Measurements from ENCODE around the gene ABCC6. TPM values are rescaled to one million over a fixed set of nuclear protein-coding genes. Genes with fewer than 3 reads are reported as not detected.

ABCC6 gene
- total RNA-seq, 4 donors from 2014 or later = 0.23 to 2.1 (median 0.90) TPM

GRCh38 chr16:16178455-16179162 lies 44.7 kb downstream of the ABCC6 start:
- intact Hi-C loops (cut with DNase I; ENCODE audit: low total_unique reads) = no loop called here
- H3K4me3 ChIP-seq (ENCODE audit: low read depth, poor library complexity, severe bottlenecking) = no peak overlapping the region
- no peak for DNase-seq (ENCODE audit: low spot score in 2 of 2)
- no peak for TF ChIP-seq CTCF (IDR thresholded peaks at IDR 0.05)
- 90% methylated on average over 4 to 7 of the region's 7 CpGs for WGBS, 2 donors

GRCh38 chr16:16176328-16176727 lies 47.0 kb downstream of the ABCC6 start:
- no peak overlapping the region for H3K4me3 ChIP-seq (ENCODE audit: low read depth, poor library complexity, severe bottlenecking)
- intact Hi-C loops (cut with DNase I; ENCODE audit: low total_unique reads) = no loop called here
- TF ChIP-seq POLR2A (IDR thresholded peaks at IDR 0.05) (no peak), CTCF (IDR thresholded peaks at IDR 0.05) (no peak)
- DNase-seq (ENCODE audit: low spot score in 2 of 2) = no peak

GRCh38 chr16:16175296-16175695 lies 48.0 kb downstream of the ABCC6 start:
- 76 to 88% methylated on average over 4 of the region's 5 CpGs for WGBS, 2 donors
- DNase-seq (ENCODE audit: low spot score in 2 of 2) = no peak
- intact Hi-C loops (cut with DNase I; ENCODE audit: low total_unique reads) = no loop called here
- TF ChIP-seq POLR2A (IDR thresholded peaks at IDR 0.05) (no peak), CTCF (IDR thresholded peaks at IDR 0.05) (no peak)
- H3K4me3 ChIP-seq (ENCODE audit: low read depth, poor library complexity, severe bottlenecking) = no peak overlapping the region

GRCh38 chr16:16172991-16173390 lies 50.3 kb downstream of the ABCC6 start:
- WGBS, 2 donors = 85 to 90% methylated on average over 4 of the region's 4 CpGs
- H3K4me3 ChIP-seq (ENCODE audit: low read depth, poor library complexity, severe bottlenecking) = no peak overlapping the region
- no peak for DNase-seq (ENCODE audit: low spot score in 2 of 2)
- intact Hi-C loops (cut with DNase I; ENCODE audit: low total_unique reads) = no loop called here
- TF ChIP-seq POLR2A (IDR thresholded peaks at IDR 0.05) (no peak), CTCF (IDR thresholded peaks at IDR 0.05) (no peak)

GRCh38 chr16:16171332-16171919 lies 51.9 kb downstream of the ABCC6 start:
- H3K4me3 ChIP-seq (ENCODE audit: low read depth, poor library complexity, severe bottlenecking) = no peak overlapping the region
- intact Hi-C loops (cut with DNase I; ENCODE audit: low total_unique reads) = no loop called here
- TF ChIP-seq CTCF (IDR thresholded peaks at IDR 0.05) = no peak
- no peak for TF ChIP-seq POLR2A (IDR thresholded peaks at IDR 0.05)
- DNase-seq (ENCODE audit: low spot score in 2 of 2) = no peak
- WGBS, 2 donors = 85 to 90% methylated on average over 3 to 4 of the region's 4 CpGs

GRCh38 chr16:16169615-16170014 lies 53.7 kb downstream of the ABCC6 start:
- TF ChIP-seq POLR2A (IDR thresholded peaks at IDR 0.05) (no peak), CTCF (IDR thresholded peaks at IDR 0.05) (no peak)
- 89 to 92% methylated on average over 15 of the region's 15 CpGs for WGBS, 2 donors
- intact Hi-C loops (cut with DNase I; ENCODE audit: low total_unique reads) = no loop called here
- DNase-seq (ENCODE audit: low spot score in 2 of 2) = no peak
- no peak overlapping the region for H3K4me3 ChIP-seq (ENCODE audit: low read depth, poor library complexity, severe bottlenecking)

All from lower leg skin (tissue), 4 donors.